HG02759 (cell line): ENCODE results near the gene CHCHD6.
"Not testable (repeated sequence)": the region's sequence is repeated elsewhere in the genome, so short reads cannot be mapped to it uniquely, and the experiment has no call there.

ENCODE experiments used
- ATAC-seq: cut with Tn5 transposase; IDR thresholded peaks from one replicate; pipeline ENCODE4 v1.9.1; 2021; ENCODE audit warnings: mild to moderate bottlenecking, moderate library complexity; ENCODE audit not compliant: unreplicated experiment

CHCHD6 gene

GRCh38 chr3:126763035-126763434, 59.0 kb downstream of the CHCHD6 start:
- no peak for ATAC-seq

DNA sequence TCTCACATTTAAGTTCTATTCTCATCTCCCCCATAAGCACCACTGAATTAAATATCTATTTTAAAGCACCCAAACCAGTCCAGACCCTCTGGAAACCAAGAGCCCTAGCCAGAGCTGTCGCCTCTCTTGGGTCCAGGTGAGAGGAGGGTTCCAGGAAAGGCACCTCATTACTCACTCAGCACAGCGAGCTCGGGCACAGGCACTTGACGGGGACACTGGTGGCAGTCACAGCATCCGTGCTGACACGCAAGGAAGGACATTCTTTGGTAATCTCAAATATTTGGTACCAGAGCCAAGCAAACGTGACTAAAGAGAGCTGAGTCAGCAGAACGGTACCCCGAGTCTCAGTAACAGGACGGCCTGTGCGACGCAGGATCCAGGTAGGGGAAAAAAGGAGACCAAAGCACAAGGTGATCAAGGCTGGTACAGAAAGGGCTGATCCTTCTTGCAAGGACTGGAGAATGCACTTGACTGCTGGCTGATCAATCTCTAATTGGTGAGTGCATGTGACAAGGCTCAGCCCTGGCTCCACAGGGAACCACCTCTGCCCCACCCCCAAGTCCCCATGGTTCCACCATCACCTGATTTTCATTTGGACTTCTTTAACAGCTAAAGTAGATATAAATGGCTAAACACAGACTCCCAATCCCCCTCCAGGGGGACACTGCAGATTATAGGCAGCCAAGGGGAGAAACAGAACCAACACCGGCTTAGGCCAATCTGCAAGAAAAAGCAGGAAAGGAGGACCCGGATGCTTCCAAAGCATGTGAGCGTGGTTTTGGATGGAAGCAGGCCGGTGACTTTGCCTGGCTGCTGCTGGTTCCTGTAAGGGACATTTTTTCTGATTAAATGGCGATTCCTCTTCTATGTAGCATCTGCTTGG, 61.4 kb downstream of the CHCHD6 start:
- no peak for ATAC-seq

DNA sequence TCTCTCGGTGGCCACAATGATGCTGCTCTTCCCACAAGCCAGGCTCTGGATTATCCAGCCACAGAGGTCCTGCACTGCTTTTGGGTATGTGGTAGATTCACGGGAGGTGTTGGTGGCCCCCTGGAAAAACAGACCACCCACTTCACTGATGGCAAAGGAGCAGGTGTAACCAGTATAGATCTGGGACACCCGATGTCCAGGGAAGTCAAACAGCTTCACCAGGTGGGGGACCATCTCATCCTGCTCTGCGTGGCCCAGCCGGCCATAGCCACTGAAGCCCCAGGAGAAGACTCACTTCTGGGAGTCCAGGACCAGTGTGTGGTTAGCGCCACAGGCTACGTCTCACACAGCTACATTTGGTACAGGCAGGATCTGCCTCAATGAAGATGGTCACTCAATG, 62.6 kb downstream of the CHCHD6 start:
- ATAC-seq = no peak

DNA sequence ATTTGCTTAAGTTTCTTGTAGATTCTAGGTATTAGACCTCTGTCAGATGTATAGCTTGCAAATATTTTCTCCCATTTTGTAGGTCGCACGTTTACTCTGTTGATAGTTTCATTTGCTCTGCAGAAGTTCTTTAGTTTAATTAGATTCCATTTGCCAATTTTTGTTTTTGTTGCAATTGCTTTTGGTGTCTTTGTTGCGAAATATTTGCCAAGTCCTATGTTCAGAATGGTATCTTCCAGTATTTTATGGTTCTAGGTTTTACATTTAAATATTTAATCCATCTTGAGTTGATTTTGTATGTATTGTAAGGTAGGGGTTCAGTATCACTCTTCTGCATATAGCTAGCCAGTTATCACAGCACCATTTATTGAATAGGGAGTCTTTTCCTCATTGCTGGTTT, 64.9 kb downstream of the CHCHD6 start:
- no peak for ATAC-seq

DNA sequence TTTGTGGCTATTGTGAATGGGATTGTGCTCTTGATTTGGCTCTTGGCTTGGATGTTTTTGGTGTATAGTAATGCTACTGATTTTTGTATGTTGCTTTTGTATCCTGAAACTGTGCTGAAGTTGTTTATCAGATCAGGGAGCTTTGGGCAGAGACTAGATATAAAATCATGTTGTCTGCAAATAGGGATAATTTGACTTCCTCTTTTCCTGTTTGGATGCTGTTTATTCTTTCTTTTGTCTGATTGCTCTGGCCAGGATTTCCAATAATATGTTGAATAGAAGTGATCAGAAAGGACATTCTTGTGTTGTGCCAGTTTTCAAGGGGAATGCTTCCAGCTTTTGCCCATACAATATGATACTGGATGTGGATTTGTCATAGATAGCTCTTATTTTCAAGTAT, 66.1 kb downstream of the CHCHD6 start:
- no peak for ATAC-seq

DNA sequence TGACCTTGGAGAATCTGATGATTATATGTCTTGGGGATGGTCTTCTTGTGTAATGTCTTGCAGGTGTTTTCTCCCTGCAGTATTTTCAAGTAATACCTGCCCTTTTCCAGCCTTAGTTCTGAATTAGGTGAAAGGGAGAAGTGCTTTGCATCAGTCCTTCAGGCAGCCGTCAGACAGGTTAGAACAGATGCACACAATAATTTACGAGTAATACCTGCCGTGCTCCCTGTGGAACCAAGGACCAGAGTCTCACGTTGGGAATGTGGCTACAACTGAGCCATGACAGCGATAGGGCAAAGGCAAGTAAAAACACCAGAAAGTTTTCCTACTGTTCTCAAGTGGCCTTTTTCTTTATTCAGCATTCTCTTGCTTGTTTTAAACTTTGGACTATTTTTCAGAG, 69.1 kb downstream of the CHCHD6 start:
- ATAC-seq = no peak

GRCh38 chr3:126773783-126774182, 69.7 kb downstream of the CHCHD6 start:
- ATAC-seq = no peak

DNA sequence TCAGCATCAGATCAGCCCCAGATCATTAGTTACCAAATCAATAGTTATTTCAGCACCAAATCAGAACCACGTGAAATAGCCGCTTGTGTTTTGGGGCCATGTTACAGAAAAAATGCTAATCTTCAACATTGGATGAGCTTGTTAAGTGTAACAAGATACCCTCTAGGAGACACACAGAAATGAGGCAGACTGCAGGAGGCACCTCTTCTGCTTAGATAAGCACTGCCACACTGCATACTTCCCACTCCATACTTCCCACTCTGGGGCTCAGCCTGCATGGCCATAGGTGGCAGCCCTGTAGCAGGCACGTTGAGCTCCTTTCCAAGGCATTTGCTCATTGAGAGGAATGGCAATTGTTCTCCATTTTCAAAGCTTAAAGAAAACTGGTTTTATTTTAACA, 73.3 kb downstream of the CHCHD6 start:
- no peak for ATAC-seq

DNA sequence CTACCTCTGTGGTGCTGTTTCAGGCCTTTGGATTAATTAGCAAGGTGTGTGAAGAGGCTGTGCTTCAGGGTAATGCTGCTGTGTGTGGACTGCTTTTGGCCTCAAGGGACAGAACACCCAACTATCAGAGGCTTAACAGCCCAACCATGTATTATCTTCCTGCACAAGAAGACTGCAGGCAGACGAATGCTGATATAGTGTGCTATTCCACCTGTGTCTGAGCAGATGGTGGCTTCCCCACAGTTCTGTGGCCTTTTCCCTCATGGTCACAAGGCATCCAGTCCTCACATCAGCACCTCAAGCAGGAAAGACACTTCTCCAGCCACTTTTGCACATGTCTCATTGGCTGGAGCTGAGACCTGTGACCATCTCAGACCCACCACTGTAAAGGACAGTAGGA, 76.6 kb downstream of the CHCHD6 start:
- ATAC-seq = no peak

GRCh38 chr3:126781406-126781805, 77.4 kb downstream of the CHCHD6 start:
- ATAC-seq = no peak

DNA sequence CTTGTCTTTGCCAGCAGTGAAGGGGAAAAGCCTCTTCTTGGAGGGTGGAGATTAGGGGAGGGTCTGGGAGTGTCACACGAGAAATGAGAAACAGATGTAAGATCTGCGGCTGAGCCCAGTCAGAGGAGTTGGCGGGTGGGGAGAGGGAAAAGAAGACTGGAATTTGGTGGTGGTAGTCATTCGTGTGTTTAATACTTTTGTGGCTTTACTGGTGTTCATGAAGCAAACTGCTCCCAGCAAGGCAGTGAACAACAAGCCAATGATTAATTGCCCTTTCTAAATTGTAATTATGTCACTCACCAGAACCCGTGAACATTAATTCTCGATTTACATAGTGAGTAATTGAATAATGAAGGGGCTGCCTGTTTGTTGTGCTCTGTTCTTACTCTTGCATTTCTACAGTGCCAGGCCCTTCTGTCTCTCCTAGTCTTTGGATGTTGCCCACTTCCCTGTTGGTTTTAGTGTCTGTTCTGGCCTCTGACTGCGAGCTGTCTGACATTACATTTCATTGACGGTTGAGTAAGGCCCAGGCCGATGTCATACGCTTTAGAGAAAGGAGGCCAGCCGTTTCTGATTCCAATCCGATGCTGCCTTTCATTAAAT, 78.0 kb downstream of the CHCHD6 start:
- ATAC-seq = no peak

DNA sequence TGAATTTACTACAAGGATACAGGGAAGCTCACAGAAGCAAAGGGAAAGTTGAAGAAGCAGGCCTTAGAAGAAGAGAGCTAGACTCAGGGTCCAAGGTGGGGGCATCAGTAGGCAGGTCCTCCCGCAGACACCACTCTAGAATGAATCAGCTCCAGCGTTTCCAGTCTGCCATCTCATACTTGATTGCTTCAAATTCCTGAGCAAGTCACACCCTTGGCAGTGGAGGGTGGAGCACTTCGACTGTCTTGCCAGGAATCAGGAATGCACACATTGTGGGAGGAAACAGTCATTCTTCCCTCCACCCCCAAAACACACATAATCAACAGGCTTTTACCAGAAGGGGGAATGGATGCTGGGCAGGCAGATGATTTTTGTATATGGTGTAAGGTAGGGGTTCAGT, 78.5 kb downstream of the CHCHD6 start:
- ATAC-seq = no peak

GRCh38 chr3:126784254-126784653, 80.2 kb downstream of the CHCHD6 start:
- ATAC-seq = no peak

DNA sequence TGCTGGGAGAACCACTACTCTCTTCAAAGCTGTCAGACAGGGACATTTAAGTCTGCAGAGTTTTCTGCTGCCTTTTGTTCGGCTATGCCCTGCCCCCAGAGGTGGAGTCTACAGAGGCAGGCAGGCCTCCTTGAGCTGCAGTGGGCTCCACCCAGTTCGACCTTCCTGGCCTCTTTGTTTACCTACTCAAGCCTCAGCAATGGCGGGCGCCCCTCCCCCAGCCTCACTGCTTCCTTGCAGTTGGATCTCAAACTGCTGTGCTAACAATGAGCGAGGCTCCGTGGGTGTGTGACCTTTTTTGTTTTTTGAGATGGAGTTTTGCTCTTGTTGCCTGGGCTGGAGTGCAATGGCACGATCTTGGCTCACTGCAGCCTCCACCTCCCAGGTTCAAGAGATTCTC, 87.3 kb downstream of the CHCHD6 start:
- ATAC-seq = not testable (repeated sequence)

- ATAC-seq = no peak
Measured at GRCh38 chr3:126792998-126793397, 89.0 kb downstream of the CHCHD6 start.

DNA sequence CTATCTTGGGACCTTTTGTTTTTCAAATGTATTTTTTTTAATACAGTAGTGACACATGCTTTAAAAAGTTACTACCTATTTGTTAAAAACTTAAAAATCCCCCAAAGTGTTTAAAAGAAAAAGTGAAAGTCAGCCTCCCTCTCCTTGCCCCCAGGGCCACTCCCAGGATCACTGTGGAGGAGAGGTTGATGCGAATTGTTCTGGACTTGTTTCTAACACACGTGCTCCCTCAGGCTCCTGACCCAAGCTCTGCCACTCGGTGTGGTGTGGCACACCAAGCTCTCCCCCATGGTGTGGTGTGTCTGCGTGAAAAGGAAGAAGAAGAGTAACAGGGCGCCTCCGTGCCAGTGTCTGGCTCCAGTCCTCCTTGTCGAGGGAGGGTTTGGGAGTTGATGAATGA, 93.5 kb downstream of the CHCHD6 start:
- ATAC-seq = no peak

DNA sequence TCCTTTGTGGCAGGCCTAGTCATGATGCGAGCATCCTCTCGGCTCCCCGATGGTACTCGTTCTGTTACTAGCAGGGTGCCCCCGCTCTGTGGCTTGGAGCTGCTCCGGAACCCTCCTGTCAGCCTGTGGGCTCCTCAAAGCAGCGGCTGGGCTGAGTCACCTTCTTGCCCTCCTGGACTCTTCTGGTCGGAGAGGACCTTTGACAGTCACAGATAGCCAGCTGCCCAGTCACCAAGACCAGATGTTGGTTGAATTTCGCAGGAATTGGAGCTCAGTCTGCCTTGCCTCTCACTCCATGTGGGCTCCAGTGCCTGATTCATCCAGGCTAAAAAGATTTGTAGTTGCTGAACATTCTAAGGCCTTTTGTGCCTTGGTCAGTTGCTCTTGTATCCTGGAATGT, 94.5 kb downstream of the CHCHD6 start:
- no peak for ATAC-seq

- no peak for ATAC-seq
Measured at GRCh38 chr3:126799099-126799498, 95.1 kb downstream of the CHCHD6 start.

DNA sequence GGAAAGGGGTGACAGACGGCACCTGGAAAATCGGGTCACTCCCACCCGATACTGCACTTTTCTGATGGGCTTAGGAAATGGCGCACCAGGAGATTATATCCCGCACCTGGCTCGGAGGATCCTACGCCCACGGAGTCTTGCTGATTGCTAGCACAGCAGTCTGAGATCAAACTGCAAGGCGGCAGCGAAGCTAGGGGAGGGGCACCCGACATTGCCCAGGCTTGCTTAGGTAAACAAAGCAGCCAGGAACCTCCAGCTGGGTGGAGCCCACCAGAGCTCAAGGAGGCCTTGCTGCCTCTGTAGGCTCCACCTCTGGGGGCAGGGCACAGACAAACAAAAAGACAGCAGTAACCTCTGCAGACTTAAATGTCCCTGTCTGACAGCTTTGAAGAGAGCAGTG, 97.3 kb downstream of the CHCHD6 start:
- ATAC-seq = not testable (repeated sequence)

DNA sequence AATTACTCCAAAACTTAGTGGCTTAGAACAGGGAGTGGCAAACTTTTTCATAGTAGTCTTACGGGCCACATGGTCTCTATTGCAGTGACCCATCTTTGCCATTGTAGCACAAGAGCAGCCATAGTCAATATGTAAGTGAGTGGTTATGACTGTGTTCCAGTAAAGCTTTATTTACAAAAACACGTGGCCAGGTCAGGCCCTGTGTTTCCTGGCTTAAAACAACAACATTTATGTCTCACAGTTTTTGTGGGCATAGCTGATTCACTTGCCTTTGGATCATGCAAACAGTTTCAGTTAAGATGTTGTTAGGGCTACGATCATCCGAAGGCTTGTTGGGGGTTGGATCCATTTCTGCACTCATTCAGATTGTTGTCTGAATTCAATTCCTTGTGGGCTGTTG, 103.8 kb downstream of the CHCHD6 start:
- ATAC-seq = no peak

- no peak for ATAC-seq
Measured at GRCh38 chr3:126811530-126811929, 107.5 kb downstream of the CHCHD6 start.

DNA sequence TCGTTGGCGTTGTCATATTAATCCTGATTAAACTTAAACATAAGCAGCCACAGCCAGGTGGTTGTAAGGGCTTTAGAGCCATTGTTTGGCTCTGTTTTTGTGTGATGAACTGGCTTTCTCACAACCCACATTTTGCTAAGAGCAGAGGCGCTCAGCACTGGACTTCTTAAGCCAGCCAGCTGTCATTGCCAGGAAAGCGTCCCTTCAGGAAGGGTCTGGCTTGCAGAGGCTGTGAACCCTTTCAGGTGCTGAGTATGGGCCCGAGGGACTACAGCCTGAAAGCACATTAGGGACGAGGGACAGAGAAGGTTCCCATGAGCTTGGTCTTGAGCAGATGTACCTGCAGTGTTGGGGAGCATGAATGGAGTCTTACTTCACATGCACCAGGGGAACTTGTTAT, 112.3 kb downstream of the CHCHD6 start:
- ATAC-seq = no peak
